ENCODE data around the gene KAZALD1. TPM values are rescaled to one million over a fixed set of nuclear protein-coding genes. Genes with fewer than 3 reads are reported as not detected.

The KAZALD1 gene
- total RNA-seq, 1 donor from 2014 or later = 11.8 TPM

- no peak for DNase-seq (ENCODE audit: low spot score)
These were observed 13.6 kb upstream of the KAZALD1 start for GRCh38 chr10:101047961-101048892.

DNA sequence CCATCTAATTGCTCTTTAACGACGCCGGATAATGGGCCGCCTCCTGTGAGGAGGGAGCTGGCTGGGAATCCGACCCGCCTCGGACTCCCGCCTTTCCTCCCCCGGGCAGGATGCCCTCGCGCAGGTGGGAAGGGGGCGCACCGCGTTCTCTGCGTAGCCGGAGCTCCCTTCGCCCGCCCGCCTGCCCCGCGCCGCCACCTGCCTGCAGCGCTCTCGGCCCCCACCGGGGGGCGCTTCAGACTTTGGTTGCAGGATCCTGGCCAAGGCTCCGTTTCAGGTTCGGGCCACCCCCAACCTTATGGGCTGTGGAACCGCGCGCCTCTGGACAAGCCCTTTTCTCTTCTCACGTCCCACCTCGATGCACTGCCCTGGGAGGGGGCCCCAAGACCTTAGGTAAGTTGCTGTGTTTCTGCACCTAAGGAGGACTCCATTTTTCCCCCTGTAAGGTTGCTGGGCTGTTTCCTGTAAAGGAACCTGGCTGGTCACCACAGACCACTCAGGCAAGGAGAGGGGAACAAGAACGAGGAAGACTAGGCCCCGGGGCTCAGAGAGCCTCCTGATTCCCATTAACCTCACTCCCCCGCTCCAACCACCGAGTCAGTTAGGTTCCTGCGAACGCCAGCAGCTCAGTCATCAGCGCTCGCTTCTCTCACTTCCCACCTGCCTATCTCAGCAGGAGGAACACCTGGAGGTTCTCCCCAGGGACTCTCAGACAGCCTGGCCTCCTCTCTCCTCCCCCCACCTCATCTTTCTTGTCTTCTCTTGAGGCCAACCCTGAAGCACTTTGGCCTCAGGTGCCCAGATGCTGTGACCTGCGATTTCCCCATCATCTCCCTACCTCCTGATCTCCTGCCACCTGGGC lies 11.3 kb upstream of the KAZALD1 start:
- DNase-seq (ENCODE audit: low spot score) = no peak

DNA sequence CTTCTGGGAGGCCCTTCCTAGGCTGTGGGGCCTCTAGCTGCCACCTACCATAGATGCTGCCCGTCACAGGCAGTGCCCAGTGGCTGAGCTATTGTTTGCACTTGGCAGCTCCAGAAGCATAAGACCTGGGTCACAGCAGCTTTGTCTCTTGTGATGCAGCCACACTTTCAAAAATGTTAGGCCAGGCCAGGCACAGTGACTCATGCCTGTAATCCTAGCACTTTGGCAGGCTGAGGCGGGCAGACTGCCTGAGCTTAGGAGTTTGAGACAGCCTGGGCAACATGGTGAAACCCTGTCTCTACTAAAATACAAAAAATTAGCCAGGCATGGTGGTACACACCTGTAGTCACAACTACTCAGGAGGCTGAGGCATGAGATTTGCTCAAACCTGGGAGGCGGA lies 9.5 kb upstream of the KAZALD1 start:
- no peak for DNase-seq (ENCODE audit: low spot score)

GRCh38 chr10:101053516-101053915 lies 8.3 kb upstream of the KAZALD1 start:
- DNase-seq (ENCODE audit: low spot score) = no peak

DNA sequence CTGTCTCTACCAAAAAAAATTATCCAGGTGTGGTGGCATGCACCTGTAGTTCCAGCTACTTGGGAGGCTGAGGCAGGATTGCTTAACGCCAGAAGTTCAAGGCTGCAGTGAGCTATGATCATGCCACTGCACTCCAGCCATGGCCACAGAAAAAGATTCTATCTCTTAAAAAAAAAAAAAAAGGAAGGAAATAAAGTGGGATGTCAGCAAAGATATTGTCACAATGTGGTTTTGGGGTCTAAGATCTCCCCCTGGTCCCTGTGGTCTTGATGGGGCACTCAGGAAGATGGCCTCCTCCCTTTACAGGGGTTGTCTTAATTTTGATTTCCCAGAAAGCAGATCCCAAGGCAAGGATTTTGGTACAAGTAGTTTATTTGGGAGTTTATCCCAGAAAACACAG lies 7.4 kb upstream of the KAZALD1 start:
- DNase-seq (ENCODE audit: low spot score) = no peak

DNA sequence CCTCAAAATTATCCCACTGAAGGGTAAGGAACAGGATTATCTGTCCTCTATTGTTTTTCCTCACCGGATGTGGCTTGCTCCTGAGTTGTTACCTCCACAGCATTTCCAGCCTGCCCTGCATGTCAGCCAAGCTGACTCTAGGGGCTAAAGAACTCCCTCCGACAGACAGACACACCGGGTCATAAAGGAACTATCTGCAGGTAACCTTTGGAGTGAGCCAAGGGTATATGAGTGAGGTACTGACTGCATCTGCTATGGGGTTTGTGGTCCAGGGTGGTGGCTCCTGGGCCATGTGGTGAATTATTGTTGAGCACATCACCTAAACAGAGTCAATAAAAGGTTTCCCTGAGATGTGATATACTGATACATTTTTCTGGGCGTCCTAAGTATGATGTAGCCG lies 6.9 kb upstream of the KAZALD1 start:
- DNase-seq (ENCODE audit: low spot score) = no peak

DNA sequence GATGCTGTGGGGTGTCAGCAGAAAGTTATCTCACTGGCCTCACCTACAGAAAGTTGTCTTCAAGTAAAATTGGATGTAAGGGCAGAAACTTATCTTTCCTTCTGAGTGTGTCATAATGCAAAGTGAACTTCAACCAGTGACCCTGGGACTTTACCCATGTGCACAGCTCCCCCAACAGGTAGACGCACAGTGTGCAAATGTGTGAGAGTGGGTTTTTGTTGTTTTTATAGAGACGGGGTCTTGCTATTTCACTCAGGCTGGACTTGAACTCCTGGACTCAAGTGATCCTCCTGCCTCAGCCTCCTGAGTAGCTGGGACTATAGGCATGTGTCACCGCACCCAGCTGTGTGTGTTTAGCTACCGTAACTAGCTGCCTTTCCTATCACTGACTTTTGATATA lies 6.4 kb upstream of the KAZALD1 start:
- DNase-seq (ENCODE audit: low spot score) = no peak

DNA sequence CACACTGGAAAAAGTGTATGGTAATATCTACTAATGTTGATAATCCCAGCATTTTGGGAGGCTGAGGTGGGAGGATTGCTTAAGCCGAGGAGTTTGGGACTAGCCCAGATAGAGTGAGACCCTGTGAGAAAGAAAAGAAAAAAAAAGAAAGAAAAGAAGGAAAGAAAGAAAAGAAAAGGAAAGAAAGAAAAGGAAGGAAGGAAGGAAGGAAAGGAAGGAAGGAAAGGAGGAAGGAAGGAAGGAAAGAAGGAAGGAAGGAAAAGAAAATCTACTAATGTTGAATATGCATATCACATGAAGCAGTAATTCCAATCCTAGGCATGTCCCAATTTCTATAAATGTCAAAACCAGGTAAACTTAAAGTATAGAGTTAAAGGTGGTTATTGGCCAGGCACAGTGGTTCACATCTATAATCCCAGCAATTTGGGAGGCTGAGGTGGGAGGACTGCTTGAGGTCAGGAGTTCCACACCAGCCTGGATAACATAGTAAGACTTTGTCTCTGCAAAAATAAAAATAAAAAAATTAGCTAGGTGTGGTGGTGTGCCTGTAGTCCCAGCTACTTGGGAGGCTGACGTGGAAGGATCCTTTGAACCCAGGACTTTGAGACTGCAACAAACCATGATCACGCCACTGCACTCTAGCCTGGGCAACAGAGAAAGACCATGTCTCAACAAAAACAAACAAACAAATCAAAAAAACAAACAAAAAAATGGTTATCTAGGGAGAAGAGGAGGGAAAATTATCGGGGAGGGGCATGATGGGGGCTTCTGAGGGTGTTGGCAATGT lies 5.2 kb upstream of the KAZALD1 start:
- no peak for DNase-seq (ENCODE audit: low spot score)

DNA sequence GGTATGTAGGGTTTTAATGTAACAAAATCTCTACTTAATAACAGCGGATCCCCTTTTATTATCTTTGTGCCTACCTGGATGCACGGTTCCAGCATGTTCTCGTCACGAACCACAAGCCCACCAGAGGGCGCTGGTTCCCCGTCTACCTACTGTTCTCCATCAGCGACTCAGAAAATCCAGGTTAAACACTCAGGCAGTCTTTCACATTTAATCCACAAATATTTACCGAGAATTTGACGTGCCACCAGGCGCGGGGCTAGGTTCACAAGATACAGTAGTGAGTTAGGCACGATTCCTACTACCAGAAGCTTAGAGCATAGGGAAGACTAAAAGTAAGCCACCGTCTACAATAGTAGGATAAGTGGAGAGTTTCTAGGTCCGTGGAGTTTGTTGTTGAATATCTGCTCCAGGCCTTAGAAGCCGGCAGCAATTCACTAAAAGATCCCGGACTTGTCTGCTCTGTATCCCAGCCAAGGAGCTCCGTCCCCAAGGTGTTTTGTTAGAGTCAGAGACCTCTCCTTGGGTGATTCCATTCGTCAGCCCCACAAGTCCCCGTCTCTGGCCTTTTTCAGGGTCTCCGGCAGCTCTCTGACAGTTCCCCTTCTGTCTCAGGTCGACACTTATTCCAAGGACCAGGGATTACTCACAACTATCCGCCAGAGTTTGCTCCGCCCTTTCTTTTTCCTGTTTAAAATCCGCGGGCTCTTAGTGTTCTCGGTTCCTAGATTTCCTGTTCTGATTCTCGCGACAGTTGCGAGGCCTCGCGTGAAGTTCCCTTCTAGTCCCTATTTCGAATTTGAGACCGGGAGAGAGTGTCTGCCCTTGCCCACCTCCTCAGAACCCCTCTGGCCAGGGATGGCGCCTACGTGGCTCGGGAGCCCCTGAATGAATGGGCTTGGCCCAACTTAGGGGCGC lies 1.5 kb upstream of the KAZALD1 start:
- DNase-seq (ENCODE audit: low spot score) = peak; percentile 98

- peak; percentile 97 for DNase-seq (ENCODE audit: low spot score)
These were observed 702 bp upstream of the KAZALD1 start for GRCh38 chr10:101060951-101061623.

GRCh38 chr10:101062232-101063049 lies 652 bp downstream of the KAZALD1 start:
- DNase-seq (ENCODE audit: low spot score) = peak; percentile 61

GRCh38 chr10:101063050-101063525 lies 1.3 kb downstream of the KAZALD1 start:
- DNase-seq (ENCODE audit: low spot score) = no peak

DNA sequence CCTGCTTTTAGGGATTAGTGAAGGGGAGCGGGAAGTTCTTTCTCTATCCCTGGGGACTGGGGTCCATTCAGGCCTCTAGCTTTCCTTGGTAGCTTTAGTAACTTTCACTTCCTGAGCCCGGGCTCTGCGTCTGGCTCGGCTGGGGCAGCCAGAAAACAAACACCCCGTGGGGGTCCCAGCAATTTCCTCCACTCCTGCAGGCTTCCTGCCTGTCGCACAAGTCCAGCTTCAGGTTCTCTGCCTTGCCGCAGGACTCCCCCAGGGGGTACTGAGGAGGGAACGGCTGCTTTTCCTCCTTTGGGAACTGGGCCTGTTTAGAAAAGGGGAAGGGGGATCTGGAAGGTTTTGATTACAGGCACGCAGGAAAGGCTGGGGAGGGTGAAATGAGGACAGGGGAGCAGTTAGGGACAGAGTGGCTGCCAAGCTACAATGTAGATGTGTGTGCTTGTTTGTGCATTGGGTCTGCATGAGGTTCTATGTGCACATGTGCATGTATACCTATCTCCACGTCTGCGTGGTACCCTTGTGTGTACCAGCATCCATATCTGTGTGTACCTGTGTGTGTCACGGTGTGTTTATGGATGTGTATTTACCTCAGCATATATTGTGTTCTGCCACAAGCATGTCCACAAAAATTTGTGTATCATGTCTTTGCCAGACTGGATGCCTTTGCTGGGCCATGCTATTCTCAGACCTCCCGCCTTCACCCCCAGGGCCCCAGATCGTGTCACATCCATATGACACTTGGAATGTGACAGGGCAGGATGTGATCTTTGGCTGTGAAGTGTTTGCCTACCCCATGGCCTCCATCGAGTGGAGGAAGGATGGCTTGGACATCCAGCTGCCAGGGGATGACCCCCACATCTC lies 2.0 kb downstream of the KAZALD1 start:
- DNase-seq (ENCODE audit: low spot score) = no peak

- no peak for DNase-seq (ENCODE audit: low spot score)
These were observed 2.7 kb downstream of the KAZALD1 start for GRCh38 chr10:101064415-101065030.

DNA sequence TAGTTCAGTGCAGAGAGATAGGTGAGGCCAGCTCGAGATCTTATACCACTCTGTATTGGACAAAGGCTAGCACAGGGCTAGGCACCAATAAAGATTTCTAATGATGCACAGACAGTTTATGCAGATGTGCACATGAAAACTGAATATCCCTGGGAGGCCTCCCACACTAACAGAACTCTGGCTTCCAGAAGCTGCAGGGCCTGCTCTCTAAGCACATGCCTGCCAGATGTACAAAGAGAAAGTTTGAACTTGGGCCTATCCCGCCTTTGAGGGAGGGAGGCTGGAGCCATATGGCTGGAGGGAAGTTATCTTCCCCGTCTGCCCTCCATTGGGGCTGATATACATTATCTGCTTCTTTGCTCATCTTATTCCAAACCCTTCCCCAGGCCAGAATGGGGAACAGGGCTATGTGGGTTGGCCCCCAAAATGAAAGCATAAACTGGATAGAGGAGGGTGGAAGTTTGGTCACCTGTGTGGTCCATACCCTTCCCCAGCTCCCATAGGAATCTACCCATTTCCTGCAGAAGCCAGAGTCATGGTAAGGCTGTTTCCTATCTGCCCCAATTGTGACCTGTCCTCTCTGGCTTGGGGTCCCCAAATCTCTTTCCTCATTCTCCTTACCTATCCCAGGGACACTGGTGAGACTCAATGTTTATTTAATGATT lies 3.8 kb downstream of the KAZALD1 start:
- peak; percentile 81 for DNase-seq (ENCODE audit: low spot score)

- DNase-seq (ENCODE audit: low spot score) = peak; percentile 84
These were observed 4.5 kb downstream of the KAZALD1 start for GRCh38 chr10:101066146-101066895.
